Measurements from ENCODE around the gene ZNF432.
"Not testable (repeated sequence)": the region's sequence is repeated elsewhere in the genome, so short reads cannot be mapped to it uniquely, and the experiment has no call there.

The ZNF432 gene

DNA sequence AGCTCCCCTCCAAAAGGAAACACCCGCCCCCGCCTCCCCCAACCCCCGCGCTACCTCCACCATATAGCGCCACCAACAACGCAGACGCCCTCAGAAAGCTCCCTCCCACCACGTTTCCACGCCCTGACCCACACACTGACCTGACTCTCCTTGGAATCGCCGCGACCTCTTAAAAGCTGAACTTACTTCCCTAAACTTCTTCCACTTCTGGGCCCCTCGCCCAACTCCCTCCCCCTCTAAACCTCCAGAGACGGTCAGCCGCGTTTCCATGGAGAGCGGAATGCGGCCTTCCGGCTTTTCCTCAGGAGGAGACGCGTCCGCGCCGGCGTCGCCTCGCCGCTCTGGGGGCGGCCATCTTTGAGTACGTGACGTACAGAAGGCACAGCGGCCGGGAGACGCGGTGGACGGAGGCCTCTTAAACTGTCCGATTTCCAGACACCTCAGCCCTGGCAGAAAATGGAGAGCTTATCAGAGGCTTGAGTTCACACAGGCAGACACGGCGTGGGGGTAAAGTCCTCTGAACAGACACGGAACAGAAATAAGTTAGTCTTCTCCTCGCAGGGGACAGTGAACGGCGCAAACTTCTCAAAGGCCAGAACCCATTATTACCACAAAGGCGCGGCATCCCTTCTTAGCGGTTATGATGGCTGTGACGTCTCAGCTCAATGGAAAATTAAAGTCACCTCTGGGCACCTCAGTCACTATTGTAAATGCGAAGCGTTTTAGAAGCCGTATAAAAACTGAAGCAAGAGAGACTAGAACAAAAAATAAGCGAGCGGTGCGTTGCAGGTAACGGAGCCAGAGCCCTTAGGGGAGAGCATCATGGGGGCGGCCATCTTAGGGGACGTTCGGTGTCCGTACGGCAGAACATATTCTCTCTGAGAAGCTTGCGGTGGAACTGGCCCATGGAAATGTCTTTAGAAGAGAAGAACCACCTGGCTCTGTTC lies at the start of gene ZNF432:
Gene ZNF432 (minus strand): TSS at position 284 of the 947 bp plus-strand sequence. CDS start 1,970 bp downstream, outside the sequence.
- Mint-ChIP-seq H3K9me3 (peaks cover 48% of the 10 kb centered on the region), H3K27ac (peak within 1 kb of the TSS; percentile 98), H3K4me1 (ENCODE audit: low read depth) (peaks cover 33% of the 10 kb centered on the region), H3K36me3 (ENCODE audit: low read depth) (peaks cover 81% of the 10 kb centered on the region), H3K4me3 (peak within 1 kb of the TSS; percentile 88), H3K27me3 (no peaks in the 10 kb centered on the region)

DNA sequence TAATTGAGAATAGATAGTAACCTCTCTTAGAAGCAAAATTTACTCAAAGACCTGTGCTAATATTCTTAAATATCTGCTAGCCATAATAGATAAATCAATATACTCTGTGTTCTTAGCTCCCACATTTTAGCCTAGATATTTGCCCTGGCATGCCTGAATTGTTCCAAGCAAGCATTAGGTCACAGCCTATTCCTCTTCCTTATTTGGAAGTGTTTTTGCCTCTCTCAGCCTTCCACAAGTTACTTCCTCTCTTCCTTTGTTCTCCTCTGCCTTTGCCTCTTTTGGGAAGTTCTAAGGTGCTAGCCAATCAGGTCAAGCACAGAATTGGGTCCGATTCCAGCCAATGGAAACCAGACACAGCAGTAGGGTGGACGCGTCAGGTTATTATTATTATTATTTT lies 47.8 kb upstream of the ZNF432 start:
- H3K27ac Mint-ChIP-seq: not testable (repeated sequence)
- Mint-ChIP-seq H3K36me3 (ENCODE audit: low read depth) (peaks cover 64% of the 10 kb centered on the region), H3K9me3 (peaks cover 56% of the 10 kb centered on the region)

GRCh38 chr19:52095172-52096014 lies 46.8 kb upstream of the ZNF432 start, which contains the start of gene ZNF841:
TSS of gene ZNF841 (minus strand) at chr19:52095765. CDS start at chr19:52084801, 10,964 bp downstream.
- Mint-ChIP-seq H3K9me3 (peaks cover 65% of the 10 kb centered on the region), H3K27me3 (no peaks in the 10 kb centered on the region), H3K4me3 (peak within 1 kb of the TSS; percentile 95), H3K27ac (peak within 1 kb of the TSS; percentile 90), H3K4me1 (ENCODE audit: low read depth) (peaks cover 31% of the 10 kb centered on the region), H3K36me3 (ENCODE audit: low read depth) (peaks cover 74% of the 10 kb centered on the region)

More for the DNA sequence above, 47.8 kb upstream of the ZNF432 start:
- Mint-ChIP-seq H3K4me3 (peak overlapping the region; percentile 95), H3K4me1 (ENCODE audit: low read depth) (peaks cover 29% of the 10 kb centered on the region)
- H3K27me3 Mint-ChIP-seq: not testable (repeated sequence)

GRCh38 chr19:52094526-52095130 lies 46.0 kb upstream of the ZNF432 start:
- Mint-ChIP-seq H3K27me3 (no peaks in the 10 kb centered on the region), H3K4me1 (ENCODE audit: low read depth) (peaks cover 31% of the 10 kb centered on the region), H3K27ac (peak overlapping the region; percentile 90), H3K9me3 (peaks cover 64% of the 10 kb centered on the region), H3K36me3 (ENCODE audit: low read depth) (peaks cover 78% of the 10 kb centered on the region), H3K4me3 (peak overlapping the region; percentile 95)

GRCh38 chr19:52086481-52086880 lies 37.8 kb upstream of the ZNF432 start:
- H3K27ac Mint-ChIP-seq: no peak overlapping the region
- peaks cover 3% of the 10 kb centered on the region for H3K4me1 Mint-ChIP-seq (ENCODE audit: low read depth)
- peaks cover 71% of the 10 kb centered on the region for H3K9me3 Mint-ChIP-seq
- H3K27me3 Mint-ChIP-seq: no peaks in the 10 kb centered on the region
- peaks cover 100% of the 10 kb centered on the region for H3K36me3 Mint-ChIP-seq (ENCODE audit: low read depth)
- H3K4me3 Mint-ChIP-seq: no peak overlapping the region

GRCh38 chr19:52070496-52070895 lies 21.9 kb upstream of the ZNF432 start:
- Mint-ChIP-seq H3K36me3 (ENCODE audit: low read depth) (peaks cover 100% of the 10 kb centered on the region), H3K9me3 (peaks cover 62% of the 10 kb centered on the region), H3K4me1 (ENCODE audit: low read depth) (no peaks in the 10 kb centered on the region), H3K27me3 (no peaks in the 10 kb centered on the region), H3K27ac (no peak overlapping the region), H3K4me3 (no peak overlapping the region)

GRCh38 chr19:52069653-52070052 lies 21.0 kb upstream of the ZNF432 start:
- Mint-ChIP-seq H3K4me1 (ENCODE audit: low read depth) (no peaks in the 10 kb centered on the region), H3K9me3 (peaks cover 60% of the 10 kb centered on the region), H3K4me3 (no peak overlapping the region), H3K36me3 (ENCODE audit: low read depth) (peaks cover 100% of the 10 kb centered on the region), H3K27me3 (no peaks in the 10 kb centered on the region), H3K27ac (no peak overlapping the region)

GRCh38 chr19:52066258-52066863 lies 17.7 kb upstream of the ZNF432 start:
- Mint-ChIP-seq H3K27me3 (no peaks in the 10 kb centered on the region), H3K9me3 (peaks cover 52% of the 10 kb centered on the region), H3K36me3 (ENCODE audit: low read depth) (peaks cover 97% of the 10 kb centered on the region), H3K4me3 (no peak overlapping the region), H3K4me1 (ENCODE audit: low read depth) (no peaks in the 10 kb centered on the region), H3K27ac (no peak overlapping the region)

DNA sequence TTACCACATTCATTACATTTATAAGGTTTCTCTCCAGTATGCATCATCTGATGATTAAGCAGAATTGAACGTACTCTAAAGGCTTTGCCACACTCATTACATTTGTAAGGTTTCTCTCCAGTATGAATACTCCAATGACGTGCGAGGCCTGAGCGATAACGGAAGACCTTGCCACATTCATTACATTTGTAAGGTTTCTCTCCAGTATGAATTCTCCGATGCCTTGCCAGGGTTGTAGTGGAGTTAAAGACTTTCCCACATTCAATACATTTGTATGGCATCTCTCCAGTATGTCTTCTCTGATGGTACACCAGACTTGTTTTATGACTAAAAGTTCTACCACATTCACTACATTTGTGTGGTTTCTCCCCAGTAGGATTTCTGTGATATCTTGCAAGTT lies 16.8 kb upstream of the ZNF432 start:
- Mint-ChIP-seq H3K27me3 (no peaks in the 10 kb centered on the region), H3K36me3 (ENCODE audit: low read depth) (peaks cover 97% of the 10 kb centered on the region), H3K9me3 (peaks cover 52% of the 10 kb centered on the region), H3K4me3 (no peak overlapping the region), H3K27ac (no peak overlapping the region), H3K4me1 (ENCODE audit: low read depth) (no peaks in the 10 kb centered on the region)

GRCh38 chr19:52056480-52056879 lies 7.8 kb upstream of the ZNF432 start:
- H3K4me3 Mint-ChIP-seq; H3K27me3 Mint-ChIP-seq; H3K4me1 Mint-ChIP-seq (ENCODE audit: low read depth); H3K27ac Mint-ChIP-seq: not testable (repeated sequence)
- Mint-ChIP-seq H3K36me3 (ENCODE audit: low read depth) (peaks cover 85% of the 10 kb centered on the region), H3K9me3 (peaks cover 54% of the 10 kb centered on the region)

- peaks cover 48% of the 10 kb centered on the region for H3K9me3 Mint-ChIP-seq
- not testable (repeated sequence) for H3K27me3 Mint-ChIP-seq, H3K4me3 Mint-ChIP-seq, H3K27ac Mint-ChIP-seq
- H3K4me1 Mint-ChIP-seq (ENCODE audit: low read depth): peaks cover 30% of the 10 kb centered on the region
- peaks cover 84% of the 10 kb centered on the region for H3K36me3 Mint-ChIP-seq (ENCODE audit: low read depth)
Measured at GRCh38 chr19:52051736-52052135, 3.1 kb upstream of the ZNF432 start.

DNA sequence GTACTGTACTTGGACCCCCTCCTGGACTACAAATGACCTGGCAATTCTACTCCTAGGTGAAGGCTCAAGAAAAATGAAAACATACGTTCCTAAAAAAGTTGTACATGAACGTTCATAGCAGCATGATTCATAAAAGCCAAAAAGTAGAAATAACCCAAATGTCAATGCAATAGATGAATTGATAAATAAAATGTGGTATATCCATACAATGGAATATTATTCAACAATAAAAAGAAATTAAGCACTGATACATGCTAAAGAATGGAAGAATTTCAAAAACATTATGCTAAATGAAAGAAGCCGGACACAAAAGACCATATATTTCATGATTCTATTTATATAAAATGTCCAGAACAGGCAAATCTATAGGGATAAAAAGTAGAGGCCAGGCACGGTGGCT lies 9.5 kb downstream of the ZNF432 start:
- no peak overlapping the region for H3K4me3 Mint-ChIP-seq
- no peaks in the 10 kb centered on the region for H3K27me3 Mint-ChIP-seq
- H3K36me3 Mint-ChIP-seq (ENCODE audit: low read depth): peaks cover 96% of the 10 kb centered on the region
- H3K27ac Mint-ChIP-seq: no peak overlapping the region
- H3K9me3 Mint-ChIP-seq: peaks cover 56% of the 10 kb centered on the region
- H3K4me1 Mint-ChIP-seq (ENCODE audit: low read depth): no peaks in the 10 kb centered on the region

GRCh38 chr19:52034051-52034728 lies 14.4 kb downstream of the ZNF432 start:
- peaks cover 61% of the 10 kb centered on the region for H3K9me3 Mint-ChIP-seq
- no peaks in the 10 kb centered on the region for H3K27me3 Mint-ChIP-seq
- peaks cover 90% of the 10 kb centered on the region for H3K36me3 Mint-ChIP-seq (ENCODE audit: low read depth)
- no peak overlapping the region for H3K4me3 Mint-ChIP-seq
- H3K4me1 Mint-ChIP-seq (ENCODE audit: low read depth): peaks cover 3% of the 10 kb centered on the region
- H3K27ac Mint-ChIP-seq: no peak overlapping the region

DNA sequence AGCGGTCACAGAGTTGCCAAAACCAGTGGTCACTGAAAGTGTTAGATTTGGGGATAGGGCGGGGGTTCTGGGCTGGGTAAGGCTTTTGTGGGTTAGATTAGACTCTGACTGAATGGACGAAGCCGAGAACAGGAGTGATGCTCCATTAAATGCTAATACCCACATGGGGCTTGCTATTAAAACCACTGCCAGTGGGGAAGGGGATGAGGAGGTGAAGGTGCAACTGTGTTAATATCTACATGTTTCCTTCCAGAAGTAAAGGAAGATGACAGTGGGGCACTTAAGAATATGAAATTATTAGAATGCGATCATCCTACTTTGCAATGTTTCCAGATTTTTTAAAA lies 19.9 kb downstream of the ZNF432 start:
- H3K27me3 Mint-ChIP-seq: no peaks in the 10 kb centered on the region
- H3K27ac Mint-ChIP-seq: peak overlapping the region; percentile 95
- peaks cover 21% of the 10 kb centered on the region for H3K4me1 Mint-ChIP-seq (ENCODE audit: low read depth)
- H3K9me3 Mint-ChIP-seq: peaks cover 45% of the 10 kb centered on the region
- H3K36me3 Mint-ChIP-seq (ENCODE audit: low read depth): peaks cover 88% of the 10 kb centered on the region
- peak overlapping the region; percentile 93 for H3K4me3 Mint-ChIP-seq
